GM12865 (cell line): ENCODE results near the gene CEBPB.
"Not testable (repeated sequence)": the region's sequence is repeated elsewhere in the genome, so short reads cannot be mapped to it uniquely, and the experiment has no call there.

Source experiments
- DNase-seq: peaks from one replicate; pipeline ENCODE4 v3.0.0; 2010; ENCODE audit warnings: low read depth
- H3K4me3 ChIP-seq: 2 replicates; pipeline ENCODE4 v1.5.1; 2011; ENCODE audit warnings: mild to moderate bottlenecking, low read depth, low read length, control low read depth
- CTCF ChIP-seq: IDR thresholded peaks from 2 replicates; pipeline ENCODE4 v1.5.1; 2011; ENCODE audit warnings: low read length, control low read depth, low read depth, inconsistent platforms; ENCODE audit not compliant: insufficient read depth; ENCODE audit errors: missing control alignments

Gene CEBPB

DNA sequence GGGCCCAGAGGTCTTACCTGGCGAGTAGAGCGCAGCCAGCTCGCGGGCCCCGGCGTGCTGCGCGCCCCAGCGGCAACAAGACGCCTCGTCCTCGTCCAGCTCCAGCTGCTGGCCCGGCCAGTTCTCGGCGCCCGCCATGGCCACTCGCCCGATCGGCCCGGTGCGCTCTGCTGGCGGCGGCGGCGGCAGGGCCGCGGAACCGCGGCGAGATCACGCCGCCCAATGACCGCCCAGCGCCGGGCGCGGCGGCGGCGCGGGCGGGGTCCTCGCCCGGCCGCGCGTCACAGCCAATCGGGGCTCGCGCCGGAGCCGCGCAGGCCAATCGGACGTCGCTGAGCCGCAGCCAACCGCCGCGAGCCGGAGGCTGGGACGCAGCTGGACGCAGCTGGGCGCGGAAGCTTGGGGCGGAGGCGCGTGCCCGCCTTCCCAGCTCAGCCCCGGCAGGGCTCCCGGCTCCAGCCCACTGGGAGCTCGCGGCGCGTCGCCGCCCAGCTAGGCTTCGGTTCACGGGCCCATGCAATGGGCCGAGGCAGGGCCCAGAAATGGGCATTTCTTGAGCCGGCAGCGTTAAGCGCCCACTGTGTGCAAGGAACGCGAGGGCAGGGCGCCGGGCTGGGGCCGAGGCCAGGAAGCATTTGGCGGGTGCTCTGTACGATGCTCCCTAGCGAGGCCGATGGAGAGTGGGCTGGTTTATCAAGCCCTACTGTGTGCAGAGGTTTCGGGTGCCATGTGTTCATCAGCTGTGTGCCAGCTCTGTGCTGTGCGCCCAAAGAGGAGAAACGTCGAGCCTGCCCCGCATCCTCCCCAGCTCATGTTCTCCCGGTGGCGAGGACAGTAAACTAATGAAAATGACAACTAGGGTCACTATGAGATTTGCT lies 36.9 kb upstream of the CEBPB start, which contains the start of gene PEDS1:
Gene PEDS1 (minus strand): TSS at position 224 of the 878 bp plus-strand sequence. CDS start 86 bp downstream, at position 138.
- TF ChIP-seq CTCF, result no peak
- DNase-seq, result peak; percentile 94
- peak within 1 kb of the TSS; percentile 82 for H3K4me3 ChIP-seq

- H3K4me3 ChIP-seq, DNase-seq: not testable (repeated sequence)
Observed at GRCh38 chr20:50161494-50161893, 29.1 kb upstream of the CEBPB start.

DNA sequence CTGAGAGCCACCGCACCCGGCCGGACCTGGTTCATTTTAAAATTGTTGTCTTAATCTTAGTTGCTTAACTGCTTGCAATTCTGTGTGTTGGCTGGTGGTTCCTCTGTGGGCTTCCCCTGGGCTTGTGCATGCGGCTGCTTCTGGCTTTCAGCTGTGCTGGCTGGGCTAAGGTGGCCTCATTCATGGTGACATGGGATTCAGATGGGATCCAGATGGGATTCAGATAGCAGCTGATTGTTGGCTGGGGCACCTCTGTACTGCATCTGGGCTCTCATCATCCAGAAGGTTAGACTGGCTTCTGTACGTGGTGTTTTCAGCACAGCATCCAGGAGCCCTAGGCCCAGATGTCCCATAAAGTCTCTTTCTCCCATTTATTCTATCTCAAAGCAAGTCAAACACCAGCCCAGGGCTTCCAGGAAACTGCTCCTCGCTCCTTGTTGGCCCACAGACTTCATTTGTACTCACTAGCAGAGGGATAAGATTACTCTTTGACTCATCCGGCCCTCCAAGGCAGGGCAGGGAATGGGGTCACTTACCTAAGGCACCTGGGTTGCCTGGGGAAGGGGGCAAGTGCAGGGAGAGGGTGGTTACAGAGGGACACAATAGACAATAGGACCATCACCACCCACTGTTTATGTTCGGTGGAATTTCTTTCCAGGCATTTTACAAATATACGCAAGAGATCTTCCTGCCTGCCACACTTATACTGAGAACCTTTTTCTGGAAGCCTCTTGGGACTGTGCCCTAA lies 26.9 kb upstream of the CEBPB start:
- DNase-seq, result no peak
- no peak overlapping the region for H3K4me3 ChIP-seq
- TF ChIP-seq CTCF, result no peak

GRCh38 chr20:50165684-50166554 lies 24.7 kb upstream of the CEBPB start:
- DNase-seq, result peak; percentile 90
- TF ChIP-seq CTCF, result no peak

GRCh38 chr20:50169329-50169823 lies 21.3 kb upstream of the CEBPB start:
- peak; percentile 74 for DNase-seq
- TF ChIP-seq CTCF, result peak; percentile 93
- no peak overlapping the region for H3K4me3 ChIP-seq

More at GRCh38 chr20:50165684-50166554, 24.7 kb upstream of the CEBPB start:
- H3K4me3 ChIP-seq, result peak overlapping the region; percentile 49

- no peak overlapping the region for H3K4me3 ChIP-seq
- no peak for DNase-seq
- no peak for TF ChIP-seq CTCF
Observed at GRCh38 chr20:50170549-50171220, 19.9 kb upstream of the CEBPB start.
